PFSK-1 (cell line): ENCODE results near the gene LYSET.

Experiments used
- FOXP2 ChIP-seq: optimal IDR thresholded peaks from 2 replicates; pipeline ENCODE3; 2011; ENCODE audit warnings: borderline replicate concordance, control low read depth, inconsistent platforms; ENCODE audit not compliant: insufficient read depth; ENCODE audit errors: extremely low read length, extremely low read depth
- POLR2AphosphoS5 ChIP-seq: IDR thresholded peaks from 2 replicates; pipeline ENCODE4 v1.6.1; 2012; ENCODE audit warnings: low read depth, mild to moderate bottlenecking, control low read depth, low read length, moderate library complexity
- SIN3A ChIP-seq: IDR thresholded peaks from 2 replicates; pipeline ENCODE4 v1.6.1; 2012; ENCODE audit warnings: mild to moderate bottlenecking, low read length, moderate library complexity, borderline replicate concordance; ENCODE audit not compliant: insufficient read depth
- TAF1 ChIP-seq: IDR thresholded peaks from 2 replicates; pipeline ENCODE4 v1.6.1; 2012; ENCODE audit warnings: low read length, control low read depth, borderline replicate concordance; ENCODE audit not compliant: insufficient read depth
- TF ChIP-seq, protein P1 (sequence below), 2 experiments: IDR thresholded peaks; 2 replicates each; pipeline versions ENCODE4 v1.6.1 to v1.8.0; 2011 to 2012; ENCODE audit warnings: low read depth in 2 of 2, low read length in 2 of 2, control low read depth in 1 of 2, inconsistent platforms in 1 of 2, mild to moderate bottlenecking in 1 of 2, moderate library complexity in 1 of 2; ENCODE audit not compliant: insufficient read depth in 1 of 2

DNA sequence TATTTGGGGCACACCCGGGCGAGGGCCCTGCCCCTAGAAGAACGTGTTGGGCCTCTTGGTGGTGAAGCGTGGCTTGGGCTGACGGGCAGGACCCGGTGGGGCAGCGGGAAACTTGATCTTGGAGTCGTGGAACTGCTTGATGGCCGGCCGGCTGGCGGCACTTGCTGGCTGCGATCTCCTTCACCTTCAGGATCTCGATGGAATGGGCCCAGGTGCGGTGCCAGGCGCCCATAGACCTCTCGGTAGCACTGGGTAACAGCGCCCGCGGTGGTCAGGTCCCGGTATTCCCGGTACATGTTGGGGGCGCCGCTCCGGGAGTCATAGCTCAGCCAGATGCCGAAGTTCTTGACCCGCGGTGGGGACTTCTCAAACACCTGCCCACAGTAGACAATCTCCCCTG is 38.4 kb downstream of the LYSET start:
- TF ChIP-seq TAF1 (no peak), POLR2AphosphoS5 (no peak), SIN3A (no peak), FOXP2 (no peak)
- TF ChIP-seq, protein P1, sequence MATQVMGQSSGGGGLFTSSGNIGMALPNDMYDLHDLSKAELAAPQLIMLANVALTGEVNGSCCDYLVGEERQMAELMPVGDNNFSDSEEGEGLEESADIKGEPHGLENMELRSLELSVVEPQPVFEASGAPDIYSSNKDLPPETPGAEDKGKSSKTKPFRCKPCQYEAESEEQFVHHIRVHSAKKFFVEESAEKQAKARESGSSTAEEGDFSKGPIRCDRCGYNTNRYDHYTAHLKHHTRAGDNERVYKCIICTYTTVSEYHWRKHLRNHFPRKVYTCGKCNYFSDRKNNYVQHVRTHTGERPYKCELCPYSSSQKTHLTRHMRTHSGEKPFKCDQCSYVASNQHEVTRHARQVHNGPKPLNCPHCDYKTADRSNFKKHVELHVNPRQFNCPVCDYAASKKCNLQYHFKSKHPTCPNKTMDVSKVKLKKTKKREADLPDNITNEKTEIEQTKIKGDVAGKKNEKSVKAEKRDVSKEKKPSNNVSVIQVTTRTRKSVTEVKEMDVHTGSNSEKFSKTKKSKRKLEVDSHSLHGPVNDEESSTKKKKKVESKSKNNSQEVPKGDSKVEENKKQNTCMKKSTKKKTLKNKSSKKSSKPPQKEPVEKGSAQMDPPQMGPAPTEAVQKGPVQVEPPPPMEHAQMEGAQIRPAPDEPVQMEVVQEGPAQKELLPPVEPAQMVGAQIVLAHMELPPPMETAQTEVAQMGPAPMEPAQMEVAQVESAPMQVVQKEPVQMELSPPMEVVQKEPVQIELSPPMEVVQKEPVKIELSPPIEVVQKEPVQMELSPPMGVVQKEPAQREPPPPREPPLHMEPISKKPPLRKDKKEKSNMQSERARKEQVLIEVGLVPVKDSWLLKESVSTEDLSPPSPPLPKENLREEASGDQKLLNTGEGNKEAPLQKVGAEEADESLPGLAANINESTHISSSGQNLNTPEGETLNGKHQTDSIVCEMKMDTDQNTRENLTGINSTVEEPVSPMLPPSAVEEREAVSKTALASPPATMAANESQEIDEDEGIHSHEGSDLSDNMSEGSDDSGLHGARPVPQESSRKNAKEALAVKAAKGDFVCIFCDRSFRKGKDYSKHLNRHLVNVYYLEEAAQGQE (IDR thresholded peaks at IDR 0.05; ENCODE audit: insufficient read depth in 1 of 2, low read depth in 2 of 2, low read length in 2 of 2) = no peak
